ENCODE results near the gene UGGT2. TPM values are rescaled to one million over a fixed set of nuclear protein-coding genes. Genes with fewer than 3 reads are reported as not detected.
"Not testable (repeated sequence)": the region's sequence is repeated elsewhere in the genome, so short reads cannot be mapped to it uniquely, and the experiment has no call there.

UGGT2 gene
- total RNA-seq, 1 experiment from 2014 or later = 25.9 TPM

GRCh38 chr13:96000069-96000468, 53.1 kb downstream of the UGGT2 start:
- no peak for DNase-seq (ENCODE audit: low spot score)
- in situ Hi-C loops (cut with HindIII; ENCODE audit: low sequenced_read_pairs) = no loop called here

- no peak for DNase-seq (ENCODE audit: low spot score)
- in situ Hi-C loops (cut with HindIII; ENCODE audit: low sequenced_read_pairs) = no loop called here
These were observed 65.4 kb downstream of the UGGT2 start for GRCh38 chr13:95987841-95988240.

GRCh38 chr13:95982144-95982543, 71.1 kb downstream of the UGGT2 start:
- DNase-seq (ENCODE audit: low spot score) = no peak
- in situ Hi-C loops (cut with HindIII; ENCODE audit: low sequenced_read_pairs) = no loop called here

- in situ Hi-C loops (cut with HindIII; ENCODE audit: low sequenced_read_pairs); DNase-seq (ENCODE audit: low spot score): not testable (repeated sequence)
These were observed 80.5 kb downstream of the UGGT2 start for GRCh38 chr13:95972651-95973050.

GRCh38 chr13:95970878-95971277, 82.3 kb downstream of the UGGT2 start:
- in situ Hi-C loops (cut with HindIII; ENCODE audit: low sequenced_read_pairs) = no loop called here
- DNase-seq (ENCODE audit: low spot score) = no peak

- no peak for DNase-seq (ENCODE audit: low spot score)
- in situ Hi-C loops (cut with HindIII; ENCODE audit: low sequenced_read_pairs) = no loop called here
These were observed 84.3 kb downstream of the UGGT2 start for GRCh38 chr13:95968906-95969305.

- no peak for DNase-seq (ENCODE audit: low spot score)
- in situ Hi-C loops (cut with HindIII; ENCODE audit: low sequenced_read_pairs) = no loop called here
These were observed 95.9 kb downstream of the UGGT2 start for GRCh38 chr13:95957331-95957730.

GRCh38 chr13:95956589-95957148, 96.5 kb downstream of the UGGT2 start:
- no peak for DNase-seq (ENCODE audit: low spot score)
- in situ Hi-C loops (cut with HindIII; ENCODE audit: low sequenced_read_pairs) = no loop called here

- in situ Hi-C loops (cut with HindIII; ENCODE audit: low sequenced_read_pairs) = no loop called here
These were observed 97.5 kb downstream of the UGGT2 start for GRCh38 chr13:95955719-95956118.

GRCh38 chr13:95955255-95955654, 97.9 kb downstream of the UGGT2 start:
- DNase-seq (ENCODE audit: low spot score) = no peak
- in situ Hi-C loops (cut with HindIII; ENCODE audit: low sequenced_read_pairs) = no loop called here

More at GRCh38 chr13:95955719-95956118, 97.5 kb downstream of the UGGT2 start:
- no peak for DNase-seq (ENCODE audit: low spot score)

- DNase-seq (ENCODE audit: low spot score) = no peak
- in situ Hi-C loops (cut with HindIII; ENCODE audit: low sequenced_read_pairs) = no loop called here
These were observed 98.9 kb downstream of the UGGT2 start for GRCh38 chr13:95954266-95954665.

GRCh38 chr13:95950103-95950502, 103.1 kb downstream of the UGGT2 start:
- DNase-seq (ENCODE audit: low spot score) = no peak
- in situ Hi-C loops (cut with HindIII; ENCODE audit: low sequenced_read_pairs) = no loop called here

GRCh38 chr13:95948656-95949055, 104.5 kb downstream of the UGGT2 start:
- in situ Hi-C loops (cut with HindIII; ENCODE audit: low sequenced_read_pairs) = no loop called here
- no peak for DNase-seq (ENCODE audit: low spot score)

- in situ Hi-C loops (cut with HindIII; ENCODE audit: low sequenced_read_pairs) = no loop called here
- no peak for DNase-seq (ENCODE audit: low spot score)
These were observed 115.4 kb downstream of the UGGT2 start for GRCh38 chr13:95937714-95938320.

GRCh38 chr13:95931300-95932025, 121.7 kb downstream of the UGGT2 start:
- no peak for DNase-seq (ENCODE audit: low spot score)
- in situ Hi-C loops (cut with HindIII; ENCODE audit: low sequenced_read_pairs) = no loop called here

- DNase-seq (ENCODE audit: low spot score) = no peak
- in situ Hi-C loops (cut with HindIII; ENCODE audit: low sequenced_read_pairs) = no loop called here
These were observed 123.8 kb downstream of the UGGT2 start for GRCh38 chr13:95929430-95929829.

- DNase-seq (ENCODE audit: low spot score); in situ Hi-C loops (cut with HindIII; ENCODE audit: low sequenced_read_pairs): not testable (repeated sequence)
These were observed 124.8 kb downstream of the UGGT2 start for GRCh38 chr13:95928367-95928906.

- in situ Hi-C loops (cut with HindIII; ENCODE audit: low sequenced_read_pairs) = no loop called here
- DNase-seq (ENCODE audit: low spot score) = no peak
These were observed 127.0 kb downstream of the UGGT2 start for GRCh38 chr13:95926231-95926630.

GRCh38 chr13:95924389-95924994, 128.7 kb downstream of the UGGT2 start:
- in situ Hi-C loops (cut with HindIII; ENCODE audit: low sequenced_read_pairs) = no loop called here
- DNase-seq (ENCODE audit: low spot score) = no peak

GRCh38 chr13:95921485-95921884, 131.7 kb downstream of the UGGT2 start:
- DNase-seq (ENCODE audit: low spot score) = no peak
- in situ Hi-C loops (cut with HindIII; ENCODE audit: low sequenced_read_pairs) = no loop called here

Data from G401 (cell line).